GM12878 (cell line): ENCODE measurements around the gene DDX31. TPM values are rescaled to one million over a fixed set of nuclear protein-coding genes. Genes with fewer than 3 reads are reported as not detected.

Source experiments
- BCLAF1 ChIP-seq: fragments of 450-650 bp; IDR thresholded peaks from 2 replicates; pipeline ENCODE4 v1.6.1; 2017; ENCODE audit warnings: antibody characterized with exemption, mild to moderate bottlenecking, moderate library complexity
- E2F8 ChIP-seq: fragments of 450-650 bp; IDR thresholded peaks from 2 replicates; pipeline ENCODE4 v1.6.1; 2018; ENCODE audit warnings: mild to moderate bottlenecking, low read depth, moderate library complexity; ENCODE audit not compliant: partially characterized antibody
- FOS ChIP-seq: IDR thresholded peaks from 3 replicates; pipeline ENCODE4 v1.6.1; 2011; ENCODE audit warnings: borderline replicate concordance; ENCODE audit not compliant: insufficient read length; ENCODE audit errors: extremely low read depth
- POLR2AphosphoS5 ChIP-seq: IDR thresholded peaks from 2 replicates; pipeline ENCODE4 v1.6.1; 2011; ENCODE audit warnings: mild to moderate bottlenecking, low read length, inconsistent platforms
- SP1 ChIP-seq: IDR thresholded peaks from one replicate; pipeline ENCODE4 v1.6.1; 2011; ENCODE audit warnings: low read depth, low read length
- ZNF687 ChIP-seq: fragments of 450-650 bp; IDR thresholded peaks from 2 replicates; pipeline ENCODE4 v1.6.1; 2017; ENCODE audit warnings: mild to moderate bottlenecking, moderate library complexity
- ZZZ3 ChIP-seq: IDR thresholded peaks from 2 replicates; pipeline ENCODE4 v1.6.1; 2011; ENCODE audit warnings: low read depth; ENCODE audit not compliant: control insufficient read depth, insufficient read length
- polyA plus RNA-seq, 11 experiments: library from polyadenylated mRNA; depleted of rRNA in 4 of 11; unstranded in 6 of 11; stranded (reverse) in 5 of 11; fragments of >200 nt; fragmentation: Nextera tagmentation in 4 of 11; fragmentation: Illumina TruSeq in 1 of 11; extraction: Ambion mirVana in 4 of 11; extraction: Trizol in 1 of 11; gene quantifications; 1 replicate in 1 of 11; 2 replicates in 10 of 11; pipeline versions ENCODE4 v1.2.1 to v1.2.3, GENCODE V29; 2011 to 2016; ENCODE audit warnings: inconsistent platforms in 2 of 11, missing spikeins in 2 of 11, low read depth in 1 of 11
- total RNA-seq, 4 experiments: library from RNA; depleted of rRNA in 3 of 4; stranded (reverse); fragments of >200 nt in 3 of 4; fragmentation: Illumina TruSeq in 1 of 4; extraction: Trizol in 1 of 4; gene quantifications; 2 replicates each; pipeline versions ENCODE4 v1.2.1 to v1.2.3, GENCODE V29; 2013 to 2021

The DDX31 gene
- total and polyA plus RNA-seq, 10 of the 15 experiments (the other 5 are each of a cell fraction or from before 2014, with no cell fraction given) = 12.1 to 30.8 (median 20.8) TPM

- TF ChIP-seq BCLAF1 (no peak), ZZZ3 (no peak), E2F8 (no peak), FOS (no peak), ZNF687 (no peak), POLR2AphosphoS5 (no peak), SP1 (no peak)
These were observed 118.2 kb downstream of the DDX31 start (continued) for GRCh38 chr9:132551556-132551955.
